ENCODE measurements around the gene RINL.
"Not testable (repeated sequence)": the region's sequence is repeated elsewhere in the genome, so short reads cannot be mapped to it uniquely, and the experiment has no call there.

RINL gene

DNA sequence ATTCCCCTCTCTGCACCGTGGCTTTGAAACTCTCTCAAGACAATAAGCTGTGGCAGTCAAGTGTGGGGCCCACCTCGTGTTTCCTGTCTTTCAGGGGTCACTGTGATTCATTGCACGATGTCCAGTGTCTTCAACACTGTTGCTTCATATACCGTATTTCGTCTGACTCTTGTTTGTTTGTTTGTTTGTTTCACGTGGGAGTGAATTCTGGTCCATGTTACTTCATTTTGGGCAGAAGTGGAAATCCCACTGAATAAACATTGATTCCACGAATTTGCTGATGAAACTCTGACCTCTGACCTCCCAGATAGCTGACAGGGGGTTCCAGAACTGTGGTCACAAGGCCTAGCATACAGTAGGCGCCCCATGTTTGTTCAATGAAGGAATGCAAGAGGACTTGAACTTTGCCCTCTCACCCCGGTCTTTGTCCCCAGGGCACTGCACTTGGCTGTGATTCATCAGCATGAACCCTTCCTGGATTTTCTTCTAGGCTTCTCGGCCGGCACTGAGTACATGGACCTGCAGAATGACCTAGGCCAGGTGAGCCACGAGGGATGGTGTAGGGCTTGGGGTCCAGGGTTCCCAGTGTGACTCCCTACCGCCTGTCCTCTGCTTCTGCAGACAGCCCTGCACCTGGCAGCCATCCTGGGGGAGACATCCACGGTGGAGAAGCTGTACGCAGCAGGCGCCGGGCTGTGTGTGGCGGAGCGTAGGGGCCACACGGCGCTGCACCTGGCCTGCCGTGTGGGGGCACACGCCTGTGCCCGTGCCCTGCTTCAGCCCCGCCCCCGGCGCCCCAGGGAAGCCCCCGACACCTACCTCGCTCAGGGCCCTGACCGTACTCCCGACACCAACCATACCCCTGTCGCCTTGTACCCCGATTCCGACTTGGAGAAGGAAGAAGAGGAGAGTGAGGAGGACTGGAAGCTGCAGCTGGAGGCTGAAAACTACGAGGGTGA is 26.8 kb upstream of the RINL start:
- DNase-seq: no peak

DNA sequence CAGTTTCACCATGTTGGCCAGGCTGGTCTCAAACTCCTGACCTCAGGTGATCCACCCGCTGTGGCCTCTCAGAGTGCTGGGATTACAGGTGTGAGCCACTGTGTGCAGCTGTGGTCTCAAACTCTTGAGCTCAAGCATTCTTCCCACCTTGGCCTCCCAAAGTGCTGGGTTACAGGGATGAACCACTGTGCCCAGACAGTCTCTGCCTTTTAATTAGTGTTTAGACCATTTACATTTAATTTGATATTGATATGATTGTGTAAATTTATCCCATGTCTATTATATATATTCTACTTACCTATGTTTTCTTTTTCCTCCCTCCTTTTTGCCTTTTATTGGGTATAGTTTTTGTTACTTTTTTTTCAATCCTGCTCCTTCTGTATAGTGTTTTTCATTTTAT is 23.6 kb upstream of the RINL start:
- DNase-seq: no peak

DNA sequence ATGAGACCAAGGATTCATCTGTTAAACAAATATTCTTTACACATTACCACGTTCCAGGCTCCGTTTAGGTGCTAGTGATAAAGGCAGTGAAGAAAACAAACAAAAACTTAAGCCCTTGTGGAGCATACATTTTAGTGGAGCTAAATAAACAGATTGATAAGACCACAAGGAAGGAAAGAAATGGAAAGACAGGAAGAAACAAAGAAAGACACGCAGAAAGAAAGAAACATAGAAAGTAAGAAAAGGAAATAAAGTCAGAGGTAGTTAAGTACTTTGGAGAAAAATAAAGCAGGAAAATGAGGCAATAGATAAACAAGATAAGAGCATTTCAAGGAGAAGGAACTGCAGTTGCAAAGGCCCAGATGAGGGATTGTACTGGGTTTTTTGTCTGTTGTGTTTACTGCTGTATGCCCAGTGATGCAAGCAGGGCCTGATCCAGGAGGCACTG is 22.7 kb upstream of the RINL start:
- no peak for DNase-seq

DNA sequence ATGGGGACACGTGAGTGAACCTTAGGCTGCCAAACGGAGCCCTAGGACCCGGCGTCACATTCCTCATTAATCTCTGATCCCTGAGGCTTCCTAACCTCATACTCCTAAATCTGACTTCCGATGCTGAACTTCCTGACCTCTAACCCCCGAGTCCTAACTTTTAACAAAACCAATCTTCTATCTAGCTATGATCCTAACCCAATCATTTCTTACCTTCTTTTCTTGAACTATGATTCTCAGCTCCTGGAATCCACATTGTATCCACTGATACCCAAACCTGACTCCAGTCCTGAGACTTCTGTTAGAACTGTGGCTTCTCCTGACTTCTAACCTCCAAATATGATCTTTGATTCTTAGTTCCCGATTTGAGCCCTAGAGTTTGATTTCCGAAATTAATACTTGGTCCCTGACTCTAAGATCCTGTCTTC is 22.1 kb upstream of the RINL start:
- no peak for DNase-seq

DNA sequence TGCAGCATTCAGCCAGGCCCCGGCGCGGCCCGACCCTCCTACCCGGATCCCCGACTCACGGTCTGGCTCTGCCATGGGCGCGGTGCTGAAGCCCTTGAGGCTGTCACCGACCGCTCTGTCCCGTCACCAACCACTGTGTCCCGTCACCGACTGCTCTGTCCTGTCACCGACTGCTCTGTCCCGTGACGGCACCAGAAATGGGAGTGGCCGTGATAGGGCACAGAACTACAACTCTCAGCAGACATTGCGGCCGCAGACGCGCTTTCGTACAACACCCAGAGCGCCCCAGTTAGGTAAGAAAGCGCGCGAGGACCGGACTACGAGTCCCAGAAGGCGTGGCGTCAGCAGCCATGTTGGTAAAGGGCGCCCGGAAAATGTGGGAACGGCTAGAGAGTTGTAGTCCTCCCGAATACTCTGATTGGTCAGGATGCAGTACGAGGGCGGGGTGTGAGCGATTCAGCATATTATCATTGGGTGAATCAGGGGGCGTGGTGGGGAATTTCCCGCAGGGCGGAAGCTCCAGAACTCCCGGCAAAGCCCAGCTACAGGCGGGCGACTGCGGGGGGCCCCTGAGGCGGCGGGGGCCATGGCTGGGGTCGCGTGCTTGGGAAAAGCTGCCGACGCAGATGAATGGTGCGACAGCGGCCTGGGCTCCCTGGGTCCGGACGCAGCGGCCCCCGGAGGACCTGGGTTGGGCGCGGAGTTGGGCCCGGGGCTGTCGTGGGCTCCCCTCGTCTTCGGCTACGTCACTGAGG is 21.5 kb upstream of the RINL start, which contains the start of the genes NFKBIB and SIRT2:
Gene NFKBIB (plus strand): TSS at position 523 of the 755 bp plus-strand sequence. CDS start 64 bp downstream, at position 587.
Gene SIRT2 (minus strand): TSS at position 172 of the 755 bp plus-strand sequence. CDS start 97 bp downstream, at position 75.
- no peak for DNase-seq

DNA sequence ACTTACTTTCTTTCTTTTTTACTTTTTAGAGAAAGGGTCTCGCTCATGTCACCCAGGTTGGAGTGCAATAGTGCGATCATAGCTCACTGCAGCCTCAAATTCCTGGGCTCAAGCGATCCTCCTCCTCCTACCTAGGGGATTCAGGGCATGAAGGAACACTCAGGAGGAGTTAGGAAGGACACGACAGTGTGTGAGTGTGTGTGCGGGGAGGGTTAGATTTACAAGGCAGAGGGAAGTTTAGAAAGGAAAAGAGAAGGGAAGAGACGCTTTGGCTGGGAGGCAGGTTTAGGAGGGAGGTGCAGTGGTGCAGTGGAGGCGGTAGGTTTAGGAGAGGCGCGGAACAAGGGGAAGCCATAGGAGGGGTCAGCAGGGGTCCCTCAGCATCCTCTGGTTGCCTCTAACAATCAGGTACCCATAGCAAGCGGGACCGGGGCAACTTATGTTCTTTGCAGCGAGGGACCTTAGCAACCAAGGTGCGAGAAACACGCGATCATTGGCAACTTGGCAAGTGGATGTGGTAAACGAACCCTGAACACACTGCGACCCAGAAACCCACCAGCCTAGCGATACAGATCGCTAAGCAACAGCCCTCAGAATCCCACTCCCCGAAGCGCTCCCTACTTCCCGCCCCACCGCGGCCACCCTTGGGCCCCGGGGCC is 20.8 kb upstream of the RINL start:
- no peak for DNase-seq

DNA sequence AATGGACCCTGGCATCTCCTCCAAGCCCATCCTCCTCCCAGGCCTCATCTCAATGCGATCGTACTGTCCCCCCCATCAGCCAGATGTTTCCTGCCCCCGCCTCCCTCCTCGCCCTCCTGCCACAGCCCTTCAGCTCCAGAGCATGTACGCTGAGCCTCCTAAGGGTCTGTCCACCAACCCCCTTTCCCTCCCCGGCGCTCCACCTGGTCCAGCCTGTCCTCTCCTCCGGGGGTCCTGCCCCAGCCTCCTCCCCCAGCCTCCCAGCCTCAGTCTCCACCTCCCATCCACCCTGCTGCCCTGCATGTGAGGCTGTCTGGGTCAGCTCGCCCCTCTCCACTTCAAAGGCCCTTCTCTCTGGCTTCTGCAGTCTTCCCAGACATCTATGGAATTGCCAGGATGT is 16.9 kb upstream of the RINL start:
- DNase-seq: no peak

DNA sequence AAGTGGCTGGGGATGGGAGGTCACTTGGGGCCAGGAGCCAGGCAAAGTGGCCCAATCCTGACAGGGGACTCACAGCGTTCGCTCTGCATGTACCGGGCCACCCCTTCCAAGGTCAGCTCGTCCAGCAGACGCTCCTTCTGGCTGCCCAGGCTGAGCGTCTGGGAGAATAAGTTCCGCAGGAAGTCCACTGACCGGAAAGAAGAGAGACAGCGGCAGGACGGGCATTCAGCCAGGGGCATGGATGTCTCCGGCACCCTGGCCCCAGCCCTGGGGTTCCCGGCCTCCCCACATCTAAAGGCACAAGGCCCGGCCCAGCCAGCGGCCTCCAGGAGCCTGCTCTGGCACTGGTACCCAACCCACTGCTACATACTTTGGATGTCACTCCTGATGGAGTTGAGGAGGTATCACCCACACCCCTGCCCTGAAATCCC is 15.3 kb upstream of the RINL start:
- no peak for DNase-seq

DNA sequence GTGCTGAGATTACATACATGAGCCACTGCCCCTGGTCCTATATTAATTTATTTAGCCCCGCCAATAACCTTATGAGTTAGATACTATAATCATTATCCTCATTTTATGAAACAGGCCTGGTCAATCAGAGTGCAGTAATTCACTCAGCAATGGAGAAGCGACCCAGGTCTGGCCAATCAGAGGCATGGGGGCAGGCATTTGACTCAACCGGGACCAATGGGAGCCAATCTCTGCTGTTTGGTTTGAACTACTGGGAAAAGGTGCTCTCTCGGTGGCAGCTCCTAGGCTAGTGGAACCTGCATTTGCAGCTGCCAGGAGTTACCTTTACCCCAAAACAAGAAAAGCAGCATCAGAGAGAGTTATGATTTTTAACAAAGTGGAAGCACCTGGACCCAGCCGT is 14.8 kb upstream of the RINL start:
- DNase-seq: no peak

DNA sequence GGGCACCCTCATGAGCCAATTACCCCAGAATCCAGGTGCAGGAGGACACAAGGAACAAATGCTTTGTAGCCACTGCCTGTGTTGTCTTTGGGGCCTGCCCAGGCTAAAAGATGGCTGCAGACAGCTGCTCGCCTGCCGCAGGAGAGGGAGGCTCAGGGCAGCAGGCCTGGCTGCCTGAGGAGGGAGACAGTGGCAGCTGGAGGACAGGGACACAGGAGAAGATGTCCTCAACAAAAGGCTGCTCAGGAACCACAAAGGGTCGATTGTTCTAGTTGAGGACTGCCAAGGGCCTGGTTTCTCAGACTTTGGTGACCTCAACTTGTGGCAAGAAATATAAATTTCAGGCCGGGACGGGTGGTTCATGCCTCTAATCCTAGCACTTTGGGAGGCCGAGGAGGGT is 13.7 kb upstream of the RINL start:
- no peak for DNase-seq

DNA sequence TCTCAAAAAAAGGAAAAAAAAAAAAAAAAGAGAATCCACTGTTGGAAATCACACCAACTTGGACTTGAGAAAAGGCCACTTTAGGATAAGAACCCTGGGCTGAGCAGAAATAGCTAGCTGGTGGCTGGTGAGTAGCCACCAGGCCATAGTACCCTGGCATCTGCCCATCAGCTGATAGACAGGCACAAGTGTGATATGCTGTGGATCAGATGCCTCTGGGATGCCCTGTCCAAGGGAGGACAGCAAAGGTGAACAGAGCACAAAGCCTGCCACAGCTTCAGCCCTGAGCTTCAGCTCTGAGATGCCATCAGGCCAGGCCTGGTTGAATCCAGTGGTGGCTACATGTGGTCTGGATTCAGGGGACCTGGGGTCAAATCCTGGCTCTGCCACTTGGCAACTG is 12.6 kb upstream of the RINL start:
- no peak for DNase-seq

DNA sequence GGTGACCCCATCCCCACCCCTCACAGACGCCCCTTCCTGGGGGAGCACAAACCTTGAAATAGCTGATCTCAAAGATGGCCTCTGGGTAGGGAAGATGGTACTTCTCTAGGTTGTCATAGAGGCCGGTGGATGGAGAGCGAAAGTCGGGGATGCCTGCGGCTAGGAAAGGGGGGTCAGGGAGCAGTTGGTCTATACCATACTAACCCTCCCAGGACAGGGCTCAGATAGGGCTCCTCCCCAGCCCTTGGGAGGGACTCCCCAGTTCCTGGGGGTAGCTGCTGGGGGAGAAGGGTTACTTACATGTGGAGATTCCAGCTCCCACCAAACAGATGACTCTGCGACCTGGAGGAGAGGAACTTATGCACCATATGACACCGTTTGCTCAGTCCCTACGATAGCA is 11.7 kb upstream of the RINL start:
- DNase-seq: no peak

DNA sequence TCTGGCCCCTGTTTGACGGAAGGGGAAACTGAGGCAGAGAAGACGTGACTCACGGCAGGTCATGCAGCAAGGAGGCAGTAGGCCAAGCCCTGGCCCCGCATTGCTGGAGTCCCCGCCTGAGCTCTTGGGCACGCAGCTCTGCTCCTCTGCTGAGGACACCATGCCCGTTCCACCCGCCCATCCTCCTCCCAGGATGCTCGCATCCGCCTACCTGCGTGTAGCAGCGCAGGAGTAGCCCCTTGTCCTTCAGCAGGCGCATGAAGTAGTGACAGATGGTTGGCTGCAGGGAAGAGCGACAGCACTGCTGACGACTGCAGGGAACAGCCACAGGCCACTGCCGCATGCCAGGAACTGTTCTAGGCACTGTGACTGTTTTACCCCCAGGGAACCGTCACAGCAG is 10.8 kb upstream of the RINL start:
- DNase-seq: no peak

DNA sequence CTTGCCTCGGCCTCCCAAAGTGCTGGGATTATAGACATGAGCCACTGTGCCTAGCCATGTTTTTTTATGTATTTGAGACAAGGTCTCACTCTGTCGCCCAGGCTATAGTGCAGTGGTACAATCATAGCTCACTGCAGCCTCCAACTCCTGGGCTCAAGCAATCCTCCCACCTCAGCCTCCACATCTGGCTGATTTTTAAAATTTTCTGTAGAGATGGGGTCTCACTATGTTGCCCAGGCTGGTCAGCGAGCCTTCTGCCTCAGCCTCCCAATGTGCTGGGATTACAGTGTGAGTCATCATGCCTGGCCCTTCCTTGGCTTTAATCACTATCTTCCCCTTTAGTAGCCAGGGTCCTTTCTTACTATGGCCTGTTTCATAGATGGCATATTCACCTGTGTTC is 6.6 kb upstream of the RINL start:
- DNase-seq: not testable (repeated sequence)

DNA sequence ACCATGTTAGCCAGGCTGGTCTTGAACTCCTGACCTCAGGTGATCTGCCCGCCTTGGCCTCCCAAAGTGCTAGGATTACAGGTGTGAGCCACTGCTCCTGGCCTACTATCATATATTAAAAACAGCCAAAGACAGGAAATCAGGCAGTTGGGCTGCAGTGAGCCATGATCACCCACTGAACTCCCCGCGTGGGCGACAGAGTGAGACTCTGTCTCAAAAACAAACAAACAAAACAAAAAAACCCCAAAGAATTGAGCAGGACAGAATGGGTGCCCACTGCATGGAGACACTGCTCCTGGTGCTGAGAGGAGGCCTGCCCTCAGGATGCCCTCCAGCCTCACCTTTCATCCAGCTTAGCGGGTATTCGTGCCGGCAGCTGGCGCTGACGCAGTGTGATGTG is 5.2 kb upstream of the RINL start:
- DNase-seq: no peak

DNA sequence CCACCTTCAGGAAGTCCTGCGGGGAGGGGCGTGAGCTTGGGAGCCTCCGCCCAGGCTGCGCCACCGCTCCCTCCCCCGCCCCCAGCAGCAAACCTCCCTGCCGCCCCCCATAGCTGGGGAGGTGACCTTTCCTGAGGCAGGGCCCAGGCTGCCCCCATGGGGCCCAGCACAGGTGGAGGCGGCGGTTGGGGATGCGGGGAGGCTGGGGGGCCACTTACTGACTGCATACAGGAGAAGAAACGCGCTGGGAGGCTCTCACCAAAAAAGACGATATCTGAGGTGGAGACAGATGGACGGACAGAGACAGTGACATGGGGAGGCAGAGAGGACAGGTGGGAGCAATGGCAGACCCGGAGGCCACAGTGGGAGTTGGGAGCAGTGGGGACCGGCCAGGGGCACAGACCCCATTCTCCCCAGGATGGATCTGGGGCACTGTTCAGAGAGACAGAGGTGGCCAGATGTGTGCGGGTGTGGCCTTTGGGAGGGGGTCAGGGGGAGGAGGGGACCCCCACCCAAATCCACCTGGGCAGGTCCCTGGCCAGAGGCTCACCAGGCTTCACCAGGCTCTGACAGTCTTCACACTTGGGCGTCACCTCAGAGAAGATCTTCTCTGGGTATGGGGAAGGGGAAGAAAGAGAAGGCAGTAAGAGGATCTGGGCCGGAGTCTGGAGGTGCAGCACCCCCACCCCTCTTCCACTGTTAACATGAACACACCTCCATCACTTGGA is 3.0 kb upstream of the RINL start:
- no peak for DNase-seq

DNA sequence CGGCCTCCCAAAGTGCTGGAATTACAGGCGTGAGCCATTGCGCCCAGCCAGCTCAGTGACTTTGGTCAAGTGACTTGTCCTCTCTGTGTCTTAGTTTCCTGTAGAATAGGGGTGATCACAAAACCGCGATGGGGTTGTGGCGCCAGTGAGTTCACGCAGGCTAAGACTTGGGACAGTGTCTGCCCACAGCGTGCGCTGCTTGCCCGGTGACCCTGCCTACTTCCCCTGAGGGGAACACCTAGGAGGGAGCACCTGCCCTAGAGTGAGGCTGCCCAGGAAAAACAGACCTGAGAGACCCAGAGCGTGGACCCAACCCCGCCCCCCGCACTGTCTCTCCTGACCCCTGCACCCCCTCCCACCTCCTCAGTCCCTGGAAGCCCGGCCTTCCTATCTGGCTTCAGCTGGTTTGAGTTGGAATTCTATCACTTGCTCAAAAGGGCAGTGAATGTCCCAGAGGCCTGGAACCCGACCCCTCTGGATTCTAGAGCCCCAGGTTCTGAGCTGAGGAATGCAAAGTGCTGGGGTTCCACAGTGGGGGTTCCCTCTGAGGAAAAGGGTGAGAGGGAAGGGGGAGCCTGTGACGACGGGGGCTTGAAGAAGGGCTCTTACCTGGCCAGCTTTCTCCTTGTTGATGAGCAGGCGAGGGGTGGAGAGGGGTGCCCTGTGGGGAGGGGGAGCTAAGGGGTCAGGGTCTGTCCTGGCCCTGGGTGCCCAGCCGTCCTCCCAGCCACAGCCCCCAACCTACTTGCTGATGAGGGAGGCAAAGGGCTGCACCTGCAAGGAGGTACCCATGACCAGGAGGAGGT is 2.2 kb upstream of the RINL start:
- DNase-seq: no peak

DNA sequence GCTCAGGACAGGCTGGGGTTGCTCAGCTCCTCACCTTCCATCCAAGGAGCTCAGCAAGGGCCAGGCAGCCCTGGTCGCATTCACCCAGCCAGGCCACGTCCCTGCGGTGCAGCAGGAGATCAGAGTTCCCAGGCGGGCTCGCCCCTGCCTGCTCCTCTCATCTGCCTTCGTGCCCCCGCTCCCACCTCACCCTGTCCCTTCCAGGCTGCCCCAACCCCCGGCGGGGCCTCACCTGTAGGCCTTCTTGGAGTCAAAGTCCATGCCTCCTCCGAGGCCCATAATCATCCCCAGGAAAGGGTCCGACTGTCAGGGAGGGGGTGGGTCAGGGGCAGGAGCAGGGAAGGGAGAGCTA is 1.3 kb upstream of the RINL start:
- DNase-seq: no peak

DNA sequence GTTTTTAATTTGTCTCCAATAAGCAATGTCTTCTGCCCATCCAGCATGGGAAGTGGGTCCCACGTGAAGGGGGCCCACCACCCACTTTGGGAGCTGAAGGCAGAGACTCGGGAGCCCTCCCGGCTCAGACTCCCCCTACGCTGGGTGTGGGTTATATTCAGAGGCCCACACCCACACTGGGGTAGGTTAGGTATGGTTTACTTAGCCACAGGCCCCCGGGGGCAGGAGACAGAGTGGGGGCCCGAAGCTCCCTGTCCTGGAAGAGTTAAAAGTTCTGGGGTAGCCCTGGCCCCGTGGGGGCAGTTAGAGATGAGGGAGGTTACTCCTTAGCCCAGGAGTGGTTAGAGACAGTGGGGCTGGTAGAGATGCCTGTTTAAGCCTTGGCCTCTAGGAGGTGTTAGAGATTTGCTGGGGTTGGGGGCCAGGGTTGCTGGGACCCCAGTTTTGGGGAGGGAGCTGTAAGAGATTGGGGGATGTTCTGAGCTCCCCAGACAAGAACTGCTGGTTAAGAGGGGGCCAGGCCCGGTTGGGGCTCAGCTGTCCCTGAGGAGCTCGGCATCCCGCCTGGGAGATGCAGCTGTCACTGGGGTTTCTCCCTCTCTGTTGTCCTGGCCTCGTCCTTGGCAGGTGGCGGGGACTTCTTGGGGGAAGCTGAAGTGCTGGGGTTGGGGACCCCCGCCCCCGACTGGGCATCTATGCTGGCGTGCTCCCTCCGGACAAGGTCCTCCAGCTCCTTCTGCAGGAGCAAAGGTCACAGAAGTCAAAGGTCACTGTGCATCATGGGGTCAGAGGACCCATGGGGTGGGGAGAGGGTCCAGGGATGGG is 712 bp upstream of the RINL start:
- DNase-seq: no peak

DNA sequence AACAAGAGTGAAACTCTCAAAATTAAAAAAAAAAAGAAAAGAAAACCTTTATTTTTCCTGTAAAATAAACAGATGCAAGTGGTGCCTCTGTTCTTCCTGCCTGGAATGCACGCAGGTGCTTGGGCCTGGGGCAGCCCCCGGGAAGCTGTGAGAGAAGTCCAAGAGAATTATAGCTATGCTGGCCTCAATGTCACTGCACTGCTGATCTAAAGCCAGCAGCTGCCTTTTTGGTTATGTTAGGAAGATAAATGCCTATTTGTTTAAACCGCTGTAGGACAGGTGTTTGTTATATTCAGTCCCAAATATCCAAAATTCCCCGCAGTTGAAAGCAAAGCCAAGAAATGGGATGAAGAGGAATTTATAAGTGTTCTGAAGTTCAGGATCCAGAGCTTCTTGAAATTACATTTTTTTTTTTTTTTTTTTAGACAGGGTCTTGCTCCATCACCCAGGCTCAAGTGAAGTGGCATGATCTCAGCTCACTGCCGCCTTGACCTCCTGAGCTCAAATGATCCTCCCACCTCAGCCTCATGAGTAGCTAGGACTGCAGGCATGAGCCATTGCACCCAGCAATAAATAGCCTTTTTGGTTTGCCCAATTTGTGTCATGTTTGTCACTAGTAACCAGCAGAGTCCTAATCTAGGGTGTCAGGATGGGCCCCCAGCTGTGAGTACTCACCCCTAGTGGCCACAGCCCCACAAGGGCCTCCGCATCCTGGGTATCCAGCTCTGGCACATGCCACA is 2.2 kb downstream of the RINL start:
- no peak for DNase-seq
